Transverse colon (tissue), 4 donors: ENCODE results near the gene C11orf91.

Experiments used
- EP300 ChIP-seq: sonication (generic); formaldehyde crosslinking; IDR thresholded peaks from one replicate; pipeline ENCODE4 v1.6.1; 2017; ENCODE audit warnings: antibody characterized with exemption, low read depth
- POLR2AphosphoS5 ChIP-seq, 3 donors: sonication (generic); formaldehyde crosslinking; IDR thresholded peaks; one replicate each; pipeline ENCODE4 v1.6.1; 2016; ENCODE audit warnings: antibody characterized with exemption in 3 of 3
- TF ChIP-seq, protein P1 (sequence below), 5 experiments: fragments of 200-600 bp in 3 of 5; fragments of 450-650 bp in 2 of 5; sonication (generic) in 3 of 5; IDR thresholded peaks; 1 replicate in 2 of 5; 2 replicates in 3 of 5; pipeline ENCODE4 v1.5.1; 2016 to 2017; ENCODE audit warnings: antibody characterized with exemption in 5 of 5, inconsistent platforms in 3 of 5, mild to moderate bottlenecking in 2 of 5, moderate library complexity in 1 of 5

DNA sequence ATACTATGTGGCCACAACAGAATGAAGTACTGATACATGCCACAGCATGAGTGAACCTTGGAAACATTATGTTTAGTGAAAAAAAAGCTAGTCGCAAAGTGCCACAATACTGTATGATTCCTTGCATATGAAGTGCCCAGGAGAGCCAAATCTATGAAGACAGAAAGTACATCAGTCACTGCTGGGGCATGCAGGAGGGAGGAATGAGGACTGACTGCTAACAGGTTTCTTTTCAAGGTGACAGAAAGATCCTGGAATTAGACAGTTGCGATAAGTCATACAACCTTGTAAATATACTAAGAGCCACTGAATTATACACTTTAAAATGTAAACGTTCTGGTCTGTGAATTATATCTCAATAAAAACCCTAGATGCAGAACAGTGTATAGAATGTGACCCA, 11.8 kb upstream of the C11orf91 start:
- TF ChIP-seq, protein P1, sequence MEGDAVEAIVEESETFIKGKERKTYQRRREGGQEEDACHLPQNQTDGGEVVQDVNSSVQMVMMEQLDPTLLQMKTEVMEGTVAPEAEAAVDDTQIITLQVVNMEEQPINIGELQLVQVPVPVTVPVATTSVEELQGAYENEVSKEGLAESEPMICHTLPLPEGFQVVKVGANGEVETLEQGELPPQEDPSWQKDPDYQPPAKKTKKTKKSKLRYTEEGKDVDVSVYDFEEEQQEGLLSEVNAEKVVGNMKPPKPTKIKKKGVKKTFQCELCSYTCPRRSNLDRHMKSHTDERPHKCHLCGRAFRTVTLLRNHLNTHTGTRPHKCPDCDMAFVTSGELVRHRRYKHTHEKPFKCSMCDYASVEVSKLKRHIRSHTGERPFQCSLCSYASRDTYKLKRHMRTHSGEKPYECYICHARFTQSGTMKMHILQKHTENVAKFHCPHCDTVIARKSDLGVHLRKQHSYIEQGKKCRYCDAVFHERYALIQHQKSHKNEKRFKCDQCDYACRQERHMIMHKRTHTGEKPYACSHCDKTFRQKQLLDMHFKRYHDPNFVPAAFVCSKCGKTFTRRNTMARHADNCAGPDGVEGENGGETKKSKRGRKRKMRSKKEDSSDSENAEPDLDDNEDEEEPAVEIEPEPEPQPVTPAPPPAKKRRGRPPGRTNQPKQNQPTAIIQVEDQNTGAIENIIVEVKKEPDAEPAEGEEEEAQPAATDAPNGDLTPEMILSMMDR (IDR thresholded peaks at IDR 0.05): no peak
- TF ChIP-seq EP300: no peak
- no peak for TF ChIP-seq POLR2AphosphoS5 (IDR thresholded peaks at IDR 0.05)
